ENCODE measurements around the gene NXPH4.

NXPH4 gene

DNA sequence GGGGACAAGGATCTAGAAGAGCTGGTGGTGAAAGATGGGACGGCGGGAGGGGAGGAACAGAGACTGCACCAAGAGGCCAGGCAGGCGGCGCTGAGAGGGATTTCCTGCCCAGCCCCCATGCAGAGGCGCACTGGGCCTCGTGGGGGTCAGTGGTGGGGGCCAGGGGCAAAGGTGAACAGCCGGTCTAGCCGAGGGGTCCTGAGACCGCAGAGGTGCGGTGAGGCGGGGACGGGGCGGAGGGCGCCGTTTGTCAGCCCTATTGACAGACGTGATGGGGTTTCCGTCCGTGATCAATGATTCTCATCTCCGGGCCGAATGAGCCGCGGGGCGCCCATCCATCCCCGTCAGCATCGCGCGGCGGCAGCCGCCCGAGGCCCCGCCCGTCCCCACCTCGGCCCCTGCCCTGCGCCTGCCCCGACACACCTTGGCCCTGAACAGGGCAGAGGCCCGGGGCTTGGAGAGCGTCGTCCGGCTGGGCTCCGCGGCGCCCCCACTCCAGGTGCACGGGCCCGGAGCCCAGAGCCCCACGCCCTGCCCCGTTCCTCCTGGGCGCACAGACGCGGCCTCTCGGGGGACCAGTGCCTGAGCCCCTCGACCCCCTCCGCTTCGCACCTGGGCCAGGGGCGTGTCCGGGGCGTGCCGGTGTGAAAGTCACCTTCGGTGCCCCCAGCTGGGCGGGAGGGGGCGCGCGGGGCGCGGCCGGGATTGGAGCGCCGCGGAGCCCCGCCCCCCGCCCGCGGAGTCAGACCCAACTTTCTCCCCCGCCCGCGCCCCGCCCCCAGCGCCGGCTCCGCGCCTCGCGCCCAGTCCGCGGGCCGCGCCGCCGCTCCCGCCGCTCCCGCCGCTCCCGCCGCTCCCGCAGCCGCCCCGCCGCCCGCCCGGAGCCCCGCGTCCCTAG is at the start of gene NXPH4:
Gene NXPH4, plus strand, starts transcription at position 781 of the 898 bp plus-strand sequence. CDS start 176 bp downstream, outside the sequence.
- peak; percentile 75 to 88 for DNase-seq (ENCODE audit: low read depth in 1 of 2, low spot score in 1 of 2)
- in situ Hi-C loops (cut with HindIII; ENCODE audit: low pct_unique_long_range_greater_than_20kb, low sequenced_read_pairs) = no loop called here
- TF ChIP-seq JUND (IDR thresholded peaks at IDR 0.05; ENCODE audit: low read depth) = no peak

- TF ChIP-seq JUND (IDR thresholded peaks at IDR 0.05; ENCODE audit: low read depth) = no peak
- DNase-seq (ENCODE audit: low read depth in 1 of 2, low spot score in 1 of 2) = no peak
- in situ Hi-C loops (cut with HindIII; ENCODE audit: low pct_unique_long_range_greater_than_20kb, low sequenced_read_pairs) = no loop called here
These were observed 49.6 kb upstream of the NXPH4 start for GRCh38 chr12:57166971-57167371.

- in situ Hi-C loops (cut with HindIII; ENCODE audit: low pct_unique_long_range_greater_than_20kb, low sequenced_read_pairs) = no loop called here
- no peak for DNase-seq (ENCODE audit: low read depth in 1 of 2, low spot score in 1 of 2)
- no peak for TF ChIP-seq JUND (IDR thresholded peaks at IDR 0.05; ENCODE audit: low read depth)
These were observed 48.5 kb upstream of the NXPH4 start for GRCh38 chr12:57168058-57168457.

- in situ Hi-C loops (cut with HindIII; ENCODE audit: low pct_unique_long_range_greater_than_20kb, low sequenced_read_pairs) = no loop called here
- DNase-seq (ENCODE audit: low read depth in 1 of 2, low spot score in 1 of 2) = no peak
- no peak for TF ChIP-seq JUND (IDR thresholded peaks at IDR 0.05; ENCODE audit: low read depth)
These were observed 47.4 kb upstream of the NXPH4 start for GRCh38 chr12:57169046-57169795.

DNA sequence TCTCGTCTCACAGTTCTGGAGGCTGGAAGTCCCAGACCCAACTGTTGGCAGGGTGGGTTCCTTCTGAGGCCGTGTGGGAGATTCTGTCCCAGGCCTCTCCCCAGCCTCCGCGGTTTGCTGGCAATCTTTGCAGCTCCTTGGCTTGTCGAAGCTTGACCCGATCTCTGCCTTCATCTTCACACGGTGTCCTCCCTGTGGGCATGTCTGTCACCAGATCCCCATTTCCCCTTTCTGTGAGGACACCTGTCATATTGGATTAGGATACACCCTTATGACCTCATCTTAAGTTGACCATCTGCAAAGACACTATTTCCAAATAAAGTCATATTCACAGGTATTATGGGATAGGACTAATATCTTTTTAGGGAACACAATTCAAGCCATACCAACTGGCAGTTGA is 46.6 kb upstream of the NXPH4 start:
- TF ChIP-seq JUND (IDR thresholded peaks at IDR 0.05; ENCODE audit: low read depth) = no peak
- DNase-seq (ENCODE audit: low read depth in 1 of 2, low spot score in 1 of 2) = no peak
- in situ Hi-C loops (cut with HindIII; ENCODE audit: low pct_unique_long_range_greater_than_20kb, low sequenced_read_pairs) = no loop called here

DNA sequence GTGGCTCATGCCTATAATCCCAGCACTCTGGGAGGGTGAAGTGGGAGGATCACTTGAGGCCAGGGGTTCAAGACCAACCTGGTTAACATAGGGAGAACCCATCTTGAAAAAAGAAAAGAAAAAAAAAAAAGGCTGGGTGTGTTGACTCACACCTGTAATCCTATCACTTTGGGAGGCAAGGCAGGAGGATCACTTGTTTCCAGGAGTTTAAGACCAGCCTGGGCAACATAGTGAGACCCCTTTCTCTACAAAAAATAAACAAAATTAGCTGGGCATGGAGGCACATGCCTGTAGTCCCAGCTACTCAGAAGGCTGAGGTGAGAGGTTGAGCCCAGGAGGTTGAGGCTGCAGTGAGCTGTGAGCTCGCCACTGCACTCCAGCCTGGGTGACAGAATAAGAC is 46.2 kb upstream of the NXPH4 start:
- no peak for TF ChIP-seq JUND (IDR thresholded peaks at IDR 0.05; ENCODE audit: low read depth)
- no peak for DNase-seq (ENCODE audit: low read depth in 1 of 2, low spot score in 1 of 2)
- in situ Hi-C loops (cut with HindIII; ENCODE audit: low pct_unique_long_range_greater_than_20kb, low sequenced_read_pairs) = no loop called here

DNA sequence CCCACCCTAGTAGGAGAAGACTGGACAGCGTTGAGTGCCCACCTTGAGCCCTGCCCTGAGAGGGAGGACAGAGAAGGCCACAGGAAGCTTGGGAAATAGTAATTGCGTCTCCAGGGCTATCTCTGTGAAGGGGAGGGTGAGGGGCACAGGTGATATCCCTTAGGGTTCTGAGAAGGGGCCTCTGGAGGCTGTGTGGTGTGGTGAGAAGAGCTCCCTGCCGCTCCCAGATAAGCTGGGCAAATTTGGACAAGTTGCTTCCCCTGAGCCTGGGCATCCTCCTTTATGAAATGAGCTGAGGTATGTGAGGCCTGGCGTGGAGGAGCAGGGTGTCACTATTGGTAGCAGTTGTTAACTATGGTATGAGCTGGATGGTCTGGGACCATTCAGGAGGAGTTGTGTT is 45.7 kb upstream of the NXPH4 start:
- no peak for TF ChIP-seq JUND (IDR thresholded peaks at IDR 0.05; ENCODE audit: low read depth)
- in situ Hi-C loops (cut with HindIII; ENCODE audit: low pct_unique_long_range_greater_than_20kb, low sequenced_read_pairs) = no loop called here
- DNase-seq (ENCODE audit: low read depth in 1 of 2, low spot score in 1 of 2) = no peak

DNA sequence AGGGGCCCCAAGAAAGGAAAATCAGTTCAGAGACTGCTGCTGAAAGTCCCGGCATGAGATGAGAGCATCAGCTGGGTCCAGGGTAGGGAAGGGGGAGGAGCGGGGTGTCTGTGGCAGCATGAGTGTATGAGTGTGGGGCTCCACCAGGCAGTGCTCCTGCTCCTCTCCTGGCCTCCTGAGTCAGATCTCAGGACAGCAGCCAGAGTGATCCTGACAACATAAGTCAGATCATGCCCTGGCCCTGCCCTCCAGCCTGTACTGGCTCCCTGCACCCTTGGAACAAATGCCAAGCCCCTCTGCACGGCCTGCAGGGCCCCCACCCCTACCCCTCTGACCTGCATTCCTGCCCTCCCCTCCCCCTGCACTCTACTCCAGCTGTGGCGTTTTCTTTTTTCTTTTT is 44.9 kb upstream of the NXPH4 start:
- DNase-seq (ENCODE audit: low read depth in 1 of 2, low spot score in 1 of 2) = no peak
- in situ Hi-C loops (cut with HindIII; ENCODE audit: low pct_unique_long_range_greater_than_20kb, low sequenced_read_pairs) = no loop called here
- TF ChIP-seq JUND (IDR thresholded peaks at IDR 0.05; ENCODE audit: low read depth) = no peak

DNA sequence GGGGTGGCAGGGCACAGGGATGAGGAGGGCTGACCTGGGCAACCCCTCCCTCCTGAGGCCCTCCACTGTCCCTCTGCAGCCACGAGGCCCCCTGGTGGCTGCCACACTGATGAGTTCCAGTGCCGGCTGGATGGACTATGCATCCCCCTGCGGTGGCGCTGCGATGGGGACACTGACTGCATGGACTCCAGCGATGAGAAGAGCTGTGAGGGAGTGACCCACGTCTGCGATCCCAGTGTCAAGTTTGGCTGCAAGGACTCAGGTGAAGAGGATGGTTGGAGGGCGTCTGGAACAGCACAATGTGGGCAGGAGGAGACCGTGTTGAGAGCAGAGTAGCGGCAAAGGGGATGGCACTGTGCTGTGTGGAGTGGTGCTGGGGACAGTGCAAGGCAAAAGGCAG is 43.5 kb upstream of the NXPH4 start:
- DNase-seq (ENCODE audit: low read depth in 1 of 2, low spot score in 1 of 2) = peak in 1 of 2 experiments; percentile 36
- in situ Hi-C loops (cut with HindIII; ENCODE audit: low pct_unique_long_range_greater_than_20kb, low sequenced_read_pairs) = no loop called here
- no peak for TF ChIP-seq JUND (IDR thresholded peaks at IDR 0.05; ENCODE audit: low read depth)

- in situ Hi-C loops (cut with HindIII; ENCODE audit: low pct_unique_long_range_greater_than_20kb, low sequenced_read_pairs) = no loop called here
- no peak for DNase-seq (ENCODE audit: low read depth in 1 of 2, low spot score in 1 of 2)
- TF ChIP-seq JUND (IDR thresholded peaks at IDR 0.05; ENCODE audit: low read depth) = no peak
These were observed 42.9 kb upstream of the NXPH4 start for GRCh38 chr12:57173683-57174082.

- DNase-seq (ENCODE audit: low read depth in 1 of 2, low spot score in 1 of 2) = peak; percentile 84 to 91
- no peak for TF ChIP-seq JUND (IDR thresholded peaks at IDR 0.05; ENCODE audit: low read depth)
- in situ Hi-C loops (cut with HindIII; ENCODE audit: low pct_unique_long_range_greater_than_20kb, low sequenced_read_pairs) = no loop called here
These were observed 41.0 kb upstream of the NXPH4 start for GRCh38 chr12:57175428-57176138.

- DNase-seq (ENCODE audit: low read depth in 1 of 2, low spot score in 1 of 2) = no peak
- TF ChIP-seq JUND (IDR thresholded peaks at IDR 0.05; ENCODE audit: low read depth) = no peak
- in situ Hi-C loops (cut with HindIII; ENCODE audit: low pct_unique_long_range_greater_than_20kb, low sequenced_read_pairs) = no loop called here
These were observed 40.5 kb upstream of the NXPH4 start for GRCh38 chr12:57176139-57176477.

- no peak for TF ChIP-seq JUND (IDR thresholded peaks at IDR 0.05; ENCODE audit: low read depth)
- in situ Hi-C loops (cut with HindIII; ENCODE audit: low pct_unique_long_range_greater_than_20kb, low sequenced_read_pairs) = no loop called here
These were observed 39.7 kb upstream of the NXPH4 start for GRCh38 chr12:57176846-57177245.

More at GRCh38 chr12:57176846-57177245, 39.7 kb upstream of the NXPH4 start:
- DNase-seq (ENCODE audit: low read depth in 1 of 2, low spot score in 1 of 2) = no peak
